Vagina (tissue), 2 donors: ENCODE results near the gene SMIM21. TPM values are rescaled to one million over a fixed set of nuclear protein-coding genes. Genes with fewer than 3 reads are reported as not detected.

Source experiments
- DNase-seq, 2 donors: peaks; one replicate each; pipeline ENCODE4 v3.0.0-alpha.2; 2017; ENCODE audit errors: extremely low spot score in 2 of 2
- H3K27ac ChIP-seq: fragments of 200-600 bp; sonication (generic); one replicate; pipeline ENCODE4 v1.5.1; 2019
- H3K27me3 ChIP-seq: fragments of 200-600 bp; sonication (generic); one replicate; pipeline ENCODE4 v1.5.1; 2019
- H3K36me3 ChIP-seq, 2 donors: fragments of 200-600 bp; sonication (generic); one replicate each; pipeline ENCODE4 v1.5.1; 2017 to 2019
- H3K4me1 ChIP-seq: fragments of 200-600 bp; sonication (generic); one replicate; pipeline ENCODE4 v1.5.1; 2019
- H3K4me3 ChIP-seq, 2 donors: fragments of 200-600 bp; sonication (generic); 1 replicate in 1 of 2; 2 replicates in 1 of 2; pipeline ENCODE4 v1.5.1; 2016 to 2019
- H3K9me3 ChIP-seq: fragments of 200-600 bp; sonication (generic); one replicate; pipeline ENCODE4 v1.5.1; 2019
- POLR2A ChIP-seq, 2 donors: fragments of 450-650 bp; IDR thresholded peaks; one replicate each; pipeline ENCODE4 v1.6.1; 2017; ENCODE audit warnings: antibody characterized with exemption in 2 of 2, mild to moderate bottlenecking in 2 of 2, moderate library complexity in 2 of 2
- POLR2AphosphoS5 ChIP-seq, 2 donors: sonication (generic); formaldehyde crosslinking; IDR thresholded peaks; one replicate each; pipeline ENCODE4 v1.9.0; 2017; ENCODE audit warnings: antibody characterized with exemption in 2 of 2, mild to moderate bottlenecking in 2 of 2, low read depth in 1 of 2; ENCODE audit not compliant: insufficient read depth in 1 of 2
- intact Hi-C: fragments of 100-400 bp; cut with DNase I; formaldehyde crosslinking; loops from one replicate; pipeline ENCODE4 v1.15.1; 2023
- total RNA-seq: library from RNA; depleted of rRNA; stranded (reverse); fragments of >200 nt; gene quantifications from one replicate; pipeline ENCODE4 v1.2.3, GENCODE V29; 2016
- TF ChIP-seq, protein P1 (sequence below), 3 experiments: fragments of 450-650 bp in 2 of 3; fragments of 200-600 bp in 1 of 3; sonication (generic) in 1 of 3; IDR thresholded peaks; one replicate each; pipeline ENCODE4 v1.5.1; 2017 to 2019; ENCODE audit warnings: antibody characterized with exemption in 3 of 3, mild to moderate bottlenecking in 2 of 3, moderate library complexity in 2 of 3

SMIM21 gene
- total RNA-seq, 1 donor from 2014 or later, result not detected

DNA sequence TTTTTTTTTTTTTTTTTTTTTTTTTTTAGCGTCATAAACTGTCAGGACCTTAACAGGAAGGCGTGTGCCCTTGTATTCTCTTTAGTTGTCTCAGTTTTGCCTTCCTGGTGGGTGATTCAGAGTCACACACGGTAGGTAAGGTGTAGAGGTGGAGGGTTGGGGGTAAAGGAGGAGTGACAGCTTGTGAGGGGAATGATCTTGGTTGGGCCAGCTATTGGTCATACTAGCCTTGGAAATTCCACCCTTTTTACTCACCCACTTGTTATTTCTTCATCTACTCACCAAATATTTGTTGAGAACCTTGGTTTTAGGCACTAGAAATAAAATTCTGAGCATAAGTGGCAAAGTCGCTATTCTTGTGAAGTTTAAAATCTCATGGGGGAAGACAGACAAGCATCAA lies 22.2 kb downstream of the SMIM21 start:
- H3K4me3 ChIP-seq, result no peak overlapping the region
- intact Hi-C loops, result no loop called here
- no peak for DNase-seq
- TF ChIP-seq POLR2AphosphoS5 (IDR thresholded peaks at IDR 0.05; ENCODE audit: insufficient read depth in 1 of 2, low read depth in 1 of 2) (no peak), POLR2A (IDR thresholded peaks at IDR 0.05) (no peak)
- TF ChIP-seq, protein P1, sequence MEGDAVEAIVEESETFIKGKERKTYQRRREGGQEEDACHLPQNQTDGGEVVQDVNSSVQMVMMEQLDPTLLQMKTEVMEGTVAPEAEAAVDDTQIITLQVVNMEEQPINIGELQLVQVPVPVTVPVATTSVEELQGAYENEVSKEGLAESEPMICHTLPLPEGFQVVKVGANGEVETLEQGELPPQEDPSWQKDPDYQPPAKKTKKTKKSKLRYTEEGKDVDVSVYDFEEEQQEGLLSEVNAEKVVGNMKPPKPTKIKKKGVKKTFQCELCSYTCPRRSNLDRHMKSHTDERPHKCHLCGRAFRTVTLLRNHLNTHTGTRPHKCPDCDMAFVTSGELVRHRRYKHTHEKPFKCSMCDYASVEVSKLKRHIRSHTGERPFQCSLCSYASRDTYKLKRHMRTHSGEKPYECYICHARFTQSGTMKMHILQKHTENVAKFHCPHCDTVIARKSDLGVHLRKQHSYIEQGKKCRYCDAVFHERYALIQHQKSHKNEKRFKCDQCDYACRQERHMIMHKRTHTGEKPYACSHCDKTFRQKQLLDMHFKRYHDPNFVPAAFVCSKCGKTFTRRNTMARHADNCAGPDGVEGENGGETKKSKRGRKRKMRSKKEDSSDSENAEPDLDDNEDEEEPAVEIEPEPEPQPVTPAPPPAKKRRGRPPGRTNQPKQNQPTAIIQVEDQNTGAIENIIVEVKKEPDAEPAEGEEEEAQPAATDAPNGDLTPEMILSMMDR (IDR thresholded peaks at IDR 0.05), result no peak
- H3K9me3 ChIP-seq, result no peaks in the 10 kb centered on the region
- H3K27me3 ChIP-seq, result no peaks in the 10 kb centered on the region
- no peak overlapping the region for H3K27ac ChIP-seq
- peaks cover 14% of the 10 kb centered on the region for H3K4me1 ChIP-seq
- H3K36me3 ChIP-seq, result no peaks in the 10 kb centered on the region

DNA sequence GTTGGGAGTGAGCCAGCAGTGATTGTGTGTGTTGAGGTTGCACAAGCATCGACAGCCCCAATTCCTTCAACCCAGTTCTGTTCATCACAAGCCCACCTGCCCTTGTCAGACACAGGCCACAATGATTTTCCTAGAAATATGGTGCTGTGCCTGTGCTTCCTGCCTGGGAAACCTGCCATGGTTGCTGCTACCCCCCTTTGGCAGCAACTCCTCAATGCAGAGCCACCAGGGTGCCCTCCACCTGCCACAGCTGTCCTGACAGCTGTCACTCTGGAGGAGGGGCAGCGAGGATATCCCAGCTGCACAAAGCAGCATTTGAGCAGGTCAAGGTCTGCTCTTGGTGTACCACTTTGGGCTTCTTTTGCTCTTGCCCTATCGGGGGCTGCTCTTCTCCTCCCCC lies 27.1 kb downstream of the SMIM21 start:
- intact Hi-C loops, result no loop called here
- H3K4me3 ChIP-seq, result no peak overlapping the region
- H3K4me1 ChIP-seq, result no peaks in the 10 kb centered on the region
- no peak overlapping the region for H3K27ac ChIP-seq
- H3K36me3 ChIP-seq, result no peaks in the 10 kb centered on the region
- H3K27me3 ChIP-seq, result no peaks in the 10 kb centered on the region
- no peak for DNase-seq
- no peak for TF ChIP-seq POLR2AphosphoS5 (IDR thresholded peaks at IDR 0.05; ENCODE audit: insufficient read depth in 1 of 2, low read depth in 1 of 2)
- TF ChIP-seq, protein P1 (IDR thresholded peaks at IDR 0.05), result no peak
- TF ChIP-seq POLR2A (IDR thresholded peaks at IDR 0.05), result no peak
- H3K9me3 ChIP-seq, result no peaks in the 10 kb centered on the region

- Histone ChIP-seq H3K27ac (no peak overlapping the region), H3K4me3 (no peak overlapping the region), H3K4me1 (peaks cover 7% of the 10 kb centered on the region), H3K9me3 (no peaks in the 10 kb centered on the region), H3K27me3 (no peaks in the 10 kb centered on the region), H3K36me3 (no peaks in the 10 kb centered on the region)
- TF ChIP-seq, protein P1 (IDR thresholded peaks at IDR 0.05), result no peak
- TF ChIP-seq POLR2A (IDR thresholded peaks at IDR 0.05) (no peak), POLR2AphosphoS5 (IDR thresholded peaks at IDR 0.05; ENCODE audit: insufficient read depth in 1 of 2, low read depth in 1 of 2) (no peak)
- intact Hi-C loops, result no loop called here
- no peak for DNase-seq
Observed at GRCh38 chr18:75395137-75395536, 32.4 kb downstream of the SMIM21 start.

GRCh38 chr18:75393721-75394120 lies 33.8 kb downstream of the SMIM21 start:
- Histone ChIP-seq H3K4me1 (peaks cover 7% of the 10 kb centered on the region), H3K9me3 (no peaks in the 10 kb centered on the region), H3K4me3 (no peak overlapping the region), H3K36me3 (no peaks in the 10 kb centered on the region), H3K27me3 (no peaks in the 10 kb centered on the region), H3K27ac (no peak overlapping the region)
- intact Hi-C loops, result no loop called here
- no peak for DNase-seq
- TF ChIP-seq, protein P1 (IDR thresholded peaks at IDR 0.05), result no peak
- no peak for TF ChIP-seq POLR2AphosphoS5 (IDR thresholded peaks at IDR 0.05; ENCODE audit: insufficient read depth in 1 of 2, low read depth in 1 of 2)
- TF ChIP-seq POLR2A (IDR thresholded peaks at IDR 0.05), result no peak

DNA sequence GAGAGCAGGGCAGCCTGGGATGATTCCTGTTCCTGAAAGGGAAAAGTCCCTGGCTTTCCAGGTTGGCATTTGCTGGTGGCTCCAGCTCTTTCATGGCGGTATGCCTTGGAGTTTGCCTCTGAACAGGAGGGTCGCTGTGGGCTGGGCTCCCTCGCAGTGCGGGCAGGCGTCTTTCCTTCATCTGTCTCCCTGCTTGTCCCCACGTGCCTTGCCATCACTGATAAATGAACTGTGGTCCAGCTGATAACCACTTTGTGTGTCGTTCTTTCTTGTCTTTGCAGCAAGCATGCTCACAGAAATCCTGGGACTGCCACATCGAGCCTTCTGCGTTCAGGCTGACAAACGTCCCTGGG lies 35.3 kb downstream of the SMIM21 start:
- no peak for DNase-seq
- intact Hi-C loops, result no loop called here
- TF ChIP-seq POLR2A (IDR thresholded peaks at IDR 0.05), result no peak
- TF ChIP-seq, protein P1 (IDR thresholded peaks at IDR 0.05), result no peak
- TF ChIP-seq POLR2AphosphoS5 (IDR thresholded peaks at IDR 0.05; ENCODE audit: insufficient read depth in 1 of 2, low read depth in 1 of 2), result no peak

More for the DNA sequence above, 35.3 kb downstream of the SMIM21 start:
- no peak overlapping the region for H3K27ac ChIP-seq
- H3K9me3 ChIP-seq, result no peaks in the 10 kb centered on the region
- H3K36me3 ChIP-seq, result no peaks in the 10 kb centered on the region
- H3K27me3 ChIP-seq, result no peaks in the 10 kb centered on the region
- peaks cover 7% of the 10 kb centered on the region for H3K4me1 ChIP-seq
- no peak overlapping the region for H3K4me3 ChIP-seq
